C4-2B (cell line): ENCODE measurements around the gene NES.

Experiments
- CTCF ChIP-seq: fragments of 450-650 bp; conservative IDR thresholded peaks from 2 replicates; pipeline ENCODE4 v1.5.1; 2017; ENCODE audit warnings: mild to moderate bottlenecking
- ZFX ChIP-seq: fragments of 450-650 bp; IDR thresholded peaks from 2 replicates; pipeline ENCODE4 v1.6.1; 2017

- TF ChIP-seq CTCF (no peak), ZFX (no peak)
Measured at GRCh38 chr1:156692925-156693847, 16.0 kb upstream of the NES start.
